HepG2 (cell line): ENCODE results near the gene PPIL6. TPM values are rescaled to one million over a fixed set of nuclear protein-coding genes. Genes with fewer than 3 reads are reported as not detected.

Experiments
- ATAC-seq: fragments of 200-7000 bp; cut with Tn5 transposase; 3 replicates; pipeline ENCODE4 v1.9.1; 2020; ENCODE audit warnings: mild to moderate bottlenecking, moderate library complexity
- BruUV-seq: library from RNA; stranded (reverse); fragments of 400-500 nt; replicated peaks from 2 replicates; lab custom pipeline; 2021; lab: Mats Ljungman, UMichigan
- CTCF ChIA-PET: fragments of 300-600 bp; formaldehyde crosslinking; extraction: SDS; loops from one replicate; lab custom pipeline; 2021; ENCODE audit warnings: low total read pairs, inconsistent platforms, low intra/inter-chr PET ratio; lab: Yijun Ruan, JAX
- POLR2A ChIA-PET: fragments of 350-600 bp; sonication (Branson Sonifier 250); formaldehyde crosslinking; loops from one replicate; lab custom pipeline; 2020; ENCODE audit warnings: antibody characterized with exemption, inconsistent platforms; lab: Yijun Ruan, JAX
- DNase-seq: peaks from one replicate; pipeline ENCODE4 v3.0.0-alpha.2; 2015; ENCODE audit warnings: low spot score
- FAIRE-seq: peaks from 3 replicates; lab custom pipeline; 2011; peaks lifted over from hg19 to GRCh38; lab: Jason Lieb, UNC
- H2AFZ ChIP-seq: one replicate; pipeline ENCODE4 v1.6.1; 2011; ENCODE audit warnings: low read length, inconsistent platforms
- H3K27ac ChIP-seq: fragments of 300-600 bp; 3 replicates; pipeline ENCODE4 v1.8.0; 2011; ENCODE audit warnings: mixed run types, mild to moderate bottlenecking, mixed read lengths, low read length, inconsistent platforms; ENCODE audit not compliant: insufficient read depth; ENCODE audit errors: extremely low read length
- H3K27me3 ChIP-seq, 2 experiments: fragments of 200-600 bp in 1 of 2; 2 replicates in 1 of 2; 3 replicates in 1 of 2; pipeline versions ENCODE4 v1.6.0 to v1.8.0; 2011; ENCODE audit warnings: low read length in 2 of 2, mild to moderate bottlenecking in 2 of 2, moderate library complexity in 2 of 2, inconsistent platforms in 1 of 2; ENCODE audit not compliant: insufficient read depth in 2 of 2, control insufficient read depth in 1 of 2
- H3K36me3 ChIP-seq, 2 experiments: fragments of 200-600 bp in 1 of 2; replicated peaks in 1 of 2; 2 replicates in 1 of 2; 3 replicates in 1 of 2; pipeline versions ENCODE4 v1.5.1 to v1.8.0; 2011; ENCODE audit warnings: low read length in 2 of 2, inconsistent platforms in 1 of 2; ENCODE audit not compliant: insufficient read depth in 2 of 2, control insufficient read depth in 1 of 2
- H3K4me1 ChIP-seq: 2 replicates; pipeline ENCODE4 v1.5.1; 2012; ENCODE audit warnings: low read length, inconsistent platforms; ENCODE audit not compliant: insufficient read depth
- H3K4me2 ChIP-seq: 2 replicates; pipeline ENCODE4 v1.6.0; 2011; ENCODE audit warnings: low read depth, low read length, inconsistent platforms
- H3K4me3 ChIP-seq, 3 experiments: fragments of 200-600 bp in 1 of 3; sonication (generic), shearing (Covaris generic) in 1 of 3; replicated peaks in 1 of 3; 2 replicates each; pipeline ENCODE4 v1.5.1; 2011 to 2016; ENCODE audit warnings: low read length in 3 of 3, inconsistent platforms in 2 of 3, low read depth in 2 of 3, mild to moderate bottlenecking in 2 of 3, control low read depth in 1 of 3, mixed read lengths in 1 of 3; ENCODE audit not compliant: insufficient read depth in 1 of 3
- H3K79me2 ChIP-seq: one replicate; pipeline ENCODE4 v1.6.1; 2011; ENCODE audit warnings: low read length, inconsistent platforms; ENCODE audit not compliant: insufficient read depth
- H3K9ac ChIP-seq: 2 replicates; pipeline ENCODE4 v1.6.0; 2011; ENCODE audit warnings: mild to moderate bottlenecking, low read depth, low read length, inconsistent platforms; ENCODE audit not compliant: insufficient read depth
- H3K9me3 ChIP-seq: 2 replicates; pipeline ENCODE4 v1.5.1; 2012; ENCODE audit warnings: mild to moderate bottlenecking, low read length
- H4K20me1 ChIP-seq: 2 replicates; pipeline ENCODE4 v1.6.0; 2011; ENCODE audit warnings: inconsistent platforms, mild to moderate bottlenecking, low read length, moderate library complexity; ENCODE audit not compliant: insufficient read depth
- CEBPG ChIP-seq: IDR thresholded peaks from 2 replicates; pipeline ENCODE4 v1.6.1; 2016
- CEBPZ ChIP-seq: IDR thresholded peaks from 2 replicates; pipeline ENCODE4 v1.6.1; 2012; ENCODE audit warnings: low read length, improper control_type of control experiment
- EEA1 ChIP-seq: sonication (generic); formaldehyde crosslinking; IDR thresholded peaks from 2 replicates; pipeline ENCODE4 v1.5.1; 2020; ENCODE audit warnings: mild to moderate bottlenecking, missing genetic modification reagents, borderline replicate concordance
- ELF3 ChIP-seq: IDR thresholded peaks from 2 replicates; pipeline ENCODE4 v1.6.1; 2016; ENCODE audit warnings: missing genetic modification reagents, missing compliant biosample characterization
- HINFP ChIP-seq: sonication (generic); formaldehyde crosslinking; IDR thresholded peaks from 2 replicates; pipeline ENCODE4 v1.4.0; 2020; ENCODE audit warnings: low read depth, mild to moderate bottlenecking, missing genetic modification reagents
- PBX2 ChIP-seq: IDR thresholded peaks from 2 replicates; pipeline ENCODE4 v1.6.1; 2016; ENCODE audit warnings: control low read depth
- PHB2 ChIP-seq: fragments of 450-650 bp; IDR thresholded peaks from 2 replicates; pipeline ENCODE4 v1.6.1; 2018; ENCODE audit not compliant: partially characterized antibody
- ZBTB2 ChIP-seq: sonication (generic); formaldehyde crosslinking; IDR thresholded peaks from 2 replicates; pipeline ENCODE4 v1.8.0; 2022; ENCODE audit warnings: low read depth, missing genetic modification reagents
- ZBTB26 ChIP-seq: IDR thresholded peaks from 2 replicates; pipeline ENCODE4 v1.6.1; 2016; ENCODE audit warnings: missing compliant biosample characterization, missing genetic modification reagents, borderline replicate concordance
- ZNF275 ChIP-seq: sonication (generic); formaldehyde crosslinking; IDR thresholded peaks from 2 replicates; pipeline ENCODE4 v1.8.0; 2022; ENCODE audit warnings: missing genetic modification reagents, mild to moderate bottlenecking, inconsistent platforms, borderline replicate concordance
- ZNF660 ChIP-seq: sonication (generic); formaldehyde crosslinking; IDR thresholded peaks from 2 replicates; pipeline ENCODE4 v1.5.1; 2020; ENCODE audit warnings: mild to moderate bottlenecking, low read depth, missing genetic modification reagents, borderline replicate concordance
- ZNF781 ChIP-seq: sonication (generic); formaldehyde crosslinking; IDR thresholded peaks from 2 replicates; pipeline ENCODE4 v1.5.1; 2020; ENCODE audit warnings: borderline replicate concordance, mild to moderate bottlenecking, missing genetic modification reagents; ENCODE audit errors: not compliant biosample characterization
- WGBS: methylation state at CpG from one replicate; pipeline ENCODE4 v1.1.6; 2017; ENCODE audit warnings: low lambda C conversion rate; 5-methylcytosine and 5-hydroxymethylcytosine counted together
- in situ Hi-C: cut with HindIII; loops from 2 replicates; pipeline ENCODE4 v1.10.0; 2017; ENCODE audit warnings: low pct_unique_long_range_greater_than_20kb; ENCODE audit not compliant: extremely low pct_ligation_motif_present
- intact Hi-C: fragments of 100-400 bp; cut with micrococcal nuclease; formaldehyde crosslinking; loops from one replicate; pipeline ENCODE4 v1.10.0; 2022; ENCODE audit not compliant: unreplicated experiment
- polyA plus RNA-seq, 8 experiments: library from polyadenylated mRNA; depleted of rRNA in 3 of 8; stranded (reverse) in 7 of 8; unstranded in 1 of 8; fragments of >200 nt; fragmentation: Illumina TruSeq in 4 of 8; extraction: Trizol in 4 of 8; gene quantifications; 2 replicates each; pipeline versions ENCODE4 v1.2.1 to v1.2.3, GENCODE V29; 2011 to 2016; ENCODE audit warnings: low read depth in 4 of 8, missing spikeins in 1 of 8, mixed read lengths in 1 of 8; ENCODE audit not compliant: insufficient read depth in 1 of 8
- total RNA-seq, 5 experiments: library from RNA; depleted of rRNA; stranded (reverse); fragments of >200 nt; fragmentation: Illumina TruSeq; extraction: Trizol; gene quantifications; 2 replicates each; pipeline ENCODE4 v1.2.3, GENCODE V29; 2016; ENCODE audit warnings: low read depth in 1 of 5

Gene PPIL6
- total and polyA plus RNA-seq, 2 of the 13 experiments (the other 11 are each of a cell fraction or from before 2014, with no cell fraction given) = 0.22 to 0.46 TPM

GRCh38 chr6:109472132-109472995 is 31.9 kb upstream of the PPIL6 start:
- H3K27ac ChIP-seq = no peak overlapping the region
- no peak overlapping the region for H3K4me2 ChIP-seq
- H3K27me3 ChIP-seq = no peaks in the 10 kb centered on the region
- no TSS peak for BruUV-seq
- H4K20me1 ChIP-seq = no peaks in the 10 kb centered on the region
- 99% methylated on average over 9 of the region's 9 CpGs for WGBS
- no peak overlapping the region for H3K9ac ChIP-seq
- H3K4me3 ChIP-seq = no peak overlapping the region
- intact Hi-C loops = no loop called here
- ChIA-PET POLR2A (no interaction called here), CTCF (no interaction called here)
- no peak for DNase-seq
- no peak overlapping the region for H2AFZ ChIP-seq
- peaks cover 20 to 61% of the 10 kb centered on the region in 2 experiments; a peak in 4 of 5 replicates for H3K36me3 ChIP-seq
- H3K79me2 ChIP-seq = peaks cover 2% of the 10 kb centered on the region
- in situ Hi-C loops = no loop called here
- no peak for ATAC-seq
- FAIRE-seq = no peak
- H3K9me3 ChIP-seq = no peaks in the 10 kb centered on the region
- H3K4me1 ChIP-seq = peaks cover 11% of the 10 kb centered on the region
- TF ChIP-seq ZBTB26 (CRISPR knock-in tag) = no peak
- TF ChIP-seq CEBPG (CRISPR knock-in tag) = no peak
- no peak for TF ChIP-seq HINFP
- no peak for TF ChIP-seq ZBTB2
- TF ChIP-seq ZNF781 (CRISPR knock-in tag) = no peak
- no peak for TF ChIP-seq EEA1 (CRISPR knock-in tag)
- TF ChIP-seq CEBPZ = no peak
- TF ChIP-seq ZNF660 (CRISPR knock-in tag) = no peak
- TF ChIP-seq ELF3 = no peak
- no peak for TF ChIP-seq PBX2 (CRISPR knock-in tag)
- TF ChIP-seq PHB2 = no peak
- no peak for TF ChIP-seq ZNF275 (CRISPR knock-in tag)
